ENCODE measurements around the gene CHST2. TPM values are rescaled to one million over a fixed set of nuclear protein-coding genes. Genes with fewer than 3 reads are reported as not detected.

The CHST2 gene
- total and polyA plus RNA-seq, 2 donors (not counting 3 experiments of a cell fraction or from before 2014, with no cell fraction given): 4.3 to 6.5 TPM

- Histone ChIP-seq H3K9me3 (replicated peaks; ENCODE audit: control insufficient read depth, insufficient read depth, low read length) (no peaks in the 10 kb centered on the region), H3K79me2 (ENCODE audit: control insufficient read depth, insufficient read depth, low read length) (no peaks in the 10 kb centered on the region), H3K36me3 (ENCODE audit: control insufficient read depth in 2 of 2, extremely low read depth in 1 of 2, insufficient read depth in 2 of 2, low read length in 2 of 2) (no peaks in the 10 kb centered on the region), H3K9me1 (replicated peaks; ENCODE audit: control insufficient read depth, extremely low read depth, insufficient read depth, low read length) (peaks cover 2% of the 10 kb centered on the region), H3K4me3 (replicated peaks in 1 of 3; ENCODE audit: insufficient read depth in 1 of 3, low read depth in 1 of 3, low read length in 3 of 3) (no peak overlapping the region), H2AFZ (ENCODE audit: low read depth, low read length) (no peak overlapping the region), H3K9ac (replicated peaks; ENCODE audit: extremely low read depth, insufficient read depth, low read length) (no peak overlapping the region), H3K4me1 (ENCODE audit: control insufficient read depth, extremely low read depth, insufficient read depth, low read length) (no peaks in the 10 kb centered on the region), H3K27ac (ENCODE audit: insufficient read depth, low read depth, low read length) (no peak overlapping the region), H4K20me1 (replicated peaks; ENCODE audit: control insufficient read depth, extremely low read depth, insufficient read depth, low read length) (no peaks in the 10 kb centered on the region), H3K27me3 (ENCODE audit: control insufficient read depth in 2 of 2, insufficient read depth in 2 of 2, low read length in 2 of 2) (peaks cover 7% of the 10 kb centered on the region in 2 experiments), H3K4me2 (ENCODE audit: insufficient read depth, low read length) (no peak overlapping the region)
- FAIRE-seq (no peak), DNase-seq (ENCODE audit: low read depth, low spot score) (no peak)
- TF ChIP-seq JUN (IDR thresholded peaks at IDR 0.05; ENCODE audit: borderline replicate concordance, insufficient read depth, insufficient read length, low read depth): no peak
- intact Hi-C loops (cut with micrococcal nuclease) (no loop called here), dilution Hi-C loops (cut with MboI; ENCODE audit: extremely low pct_ligation_motif_present, low sequenced_read_pairs) (no loop called here)
- no TSS peak for BruUV-seq (replicated peaks)
- ChIA-PET POLR2A (no interaction called here), CTCF (interaction anchor here (1.0 to 1.2 kb wide), 3 partner anchors 89 to 575 kb away, joined by 3 read pairs; no protein-coding TSS in a partner anchor)
Observed at GRCh38 chr3:143099210-143099609, 20.4 kb upstream of the CHST2 start.

- no peaks in the 10 kb centered on the region for H3K9me3 ChIP-seq (replicated peaks; ENCODE audit: control insufficient read depth, insufficient read depth, low read length)
- no peaks in the 10 kb centered on the region for H3K36me3 ChIP-seq (ENCODE audit: control insufficient read depth in 2 of 2, extremely low read depth in 1 of 2, insufficient read depth in 2 of 2, low read length in 2 of 2)
- DNase-seq (ENCODE audit: low read depth, low spot score) (no peak), FAIRE-seq (no peak)
- TF ChIP-seq EZH2 (IDR thresholded peaks at IDR 0.05; ENCODE audit: borderline replicate concordance, low read depth, low read length, severe bottlenecking) (no peak), JUN (IDR thresholded peaks at IDR 0.05; ENCODE audit: borderline replicate concordance, insufficient read depth, insufficient read length, low read depth) (no peak), FOS (IDR thresholded peaks at IDR 0.05; ENCODE audit: borderline replicate concordance, insufficient read depth, low read length) (no peak), MYC (IDR thresholded peaks at IDR 0.05; ENCODE audit: low read depth, low read length) (no peak), CTCF (IDR thresholded peaks at IDR 0.05; ENCODE audit: extremely low read depth in 1 of 2, insufficient read depth in 1 of 2, low read depth in 1 of 2, low read length in 2 of 2) (no peak), GATA2 (IDR thresholded peaks at IDR 0.05; ENCODE audit: insufficient read depth, insufficient read length, low read depth, low read length) (no peak), MAX (IDR thresholded peaks at IDR 0.05; ENCODE audit: insufficient read depth, insufficient read length) (no peak), POLR2A (IDR thresholded peaks at IDR 0.05; ENCODE audit: low read depth, low read length) (no peak), POLR2AphosphoS5 (IDR thresholded peaks at IDR 0.05; ENCODE audit: insufficient read depth, low read depth, low read length) (no peak)
- BruUV-seq (replicated peaks): no TSS peak
- H3K27me3 ChIP-seq (ENCODE audit: control insufficient read depth in 2 of 2, insufficient read depth in 2 of 2, low read length in 2 of 2): peaks cover 7% of the 10 kb centered on the region in 2 experiments
- H3K9me1 ChIP-seq (replicated peaks; ENCODE audit: control insufficient read depth, extremely low read depth, insufficient read depth, low read length): peaks cover 2% of the 10 kb centered on the region
- H3K4me1 ChIP-seq (ENCODE audit: control insufficient read depth, extremely low read depth, insufficient read depth, low read length): no peaks in the 10 kb centered on the region
- no peak overlapping the region for H3K4me3 ChIP-seq (replicated peaks in 1 of 3; ENCODE audit: insufficient read depth in 1 of 3, low read depth in 1 of 3, low read length in 3 of 3)
- no peak overlapping the region for H2AFZ ChIP-seq (ENCODE audit: low read depth, low read length)
- POLR2A ChIA-PET: no interaction called here
- CTCF ChIA-PET: interaction anchor here (1.2 kb wide), 2 partner anchors 88 to 574 kb away, joined by 3 read pairs; no protein-coding TSS in a partner anchor
- dilution Hi-C loops (cut with MboI; ENCODE audit: extremely low pct_ligation_motif_present, low sequenced_read_pairs): no loop called here
- H3K9ac ChIP-seq (replicated peaks; ENCODE audit: extremely low read depth, insufficient read depth, low read length): no peak overlapping the region
- intact Hi-C loops (cut with micrococcal nuclease): no loop called here
- H3K27ac ChIP-seq (ENCODE audit: insufficient read depth, low read depth, low read length): no peak overlapping the region
- no peaks in the 10 kb centered on the region for H3K79me2 ChIP-seq (ENCODE audit: control insufficient read depth, insufficient read depth, low read length)
- H4K20me1 ChIP-seq (replicated peaks; ENCODE audit: control insufficient read depth, extremely low read depth, insufficient read depth, low read length): no peaks in the 10 kb centered on the region
- no peak overlapping the region for H3K4me2 ChIP-seq (ENCODE audit: insufficient read depth, low read length)
Observed at GRCh38 chr3:143099690-143100089, 19.9 kb upstream of the CHST2 start.

Data from endothelial cell of umbilical vein (primary cell).